ENCODE measurements around the gene PDE6G.

PDE6G gene

GRCh38 chr17:81701288-81702071 is 45.1 kb upstream of the PDE6G start:
- DNase-seq (ENCODE audit: low spot score) (peak; percentile 65), ATAC-seq (ENCODE audit: low read depth) (peak; percentile 33; the same call in 1 of the 3 replicates)
- H3K27me3 ChIP-seq (ENCODE audit: insufficient read depth, poor library complexity, severe bottlenecking) = no peaks in the 10 kb centered on the region
- no peaks in the 10 kb centered on the region for H3K9me3 ChIP-seq (ENCODE audit: severe bottlenecking)
- TF ChIP-seq CTCF (IDR thresholded peaks at IDR 0.05; ENCODE audit: poor library complexity, severe bottlenecking) = peak; percentile 5
- peak overlapping the region; percentile 88 for H3K4me3 ChIP-seq (ENCODE audit: severe bottlenecking)
- peaks cover 7% of the 10 kb centered on the region for H3K4me1 ChIP-seq (ENCODE audit: insufficient read depth, poor library complexity, severe bottlenecking)
- H3K27ac ChIP-seq (ENCODE audit: poor library complexity, severe bottlenecking) = peak overlapping the region; percentile 84
- peaks cover 73% of the 10 kb centered on the region for H3K36me3 ChIP-seq (ENCODE audit: low read depth)

- Histone ChIP-seq H3K4me3 (ENCODE audit: severe bottlenecking) (no peak overlapping the region), H3K4me1 (ENCODE audit: insufficient read depth, poor library complexity, severe bottlenecking) (peaks cover 7% of the 10 kb centered on the region), H3K27me3 (ENCODE audit: insufficient read depth, poor library complexity, severe bottlenecking) (no peaks in the 10 kb centered on the region), H3K9me3 (ENCODE audit: severe bottlenecking) (no peaks in the 10 kb centered on the region), H3K36me3 (ENCODE audit: low read depth) (peaks cover 72% of the 10 kb centered on the region), H3K27ac (ENCODE audit: poor library complexity, severe bottlenecking) (peak overlapping the region; percentile 84)
- no peak for ATAC-seq (ENCODE audit: low read depth)
- no peak for TF ChIP-seq CTCF (IDR thresholded peaks at IDR 0.05; ENCODE audit: poor library complexity, severe bottlenecking)
- peak; percentile 58 for DNase-seq (ENCODE audit: low spot score)
Observed at GRCh38 chr17:81700353-81701287, 44.3 kb upstream of the PDE6G start.

GRCh38 chr17:81697261-81698044 is 41.1 kb upstream of the PDE6G start:
- Histone ChIP-seq H3K27ac (ENCODE audit: poor library complexity, severe bottlenecking) (no peak overlapping the region), H3K4me1 (ENCODE audit: insufficient read depth, poor library complexity, severe bottlenecking) (peaks cover 7% of the 10 kb centered on the region), H3K9me3 (ENCODE audit: severe bottlenecking) (no peaks in the 10 kb centered on the region), H3K27me3 (ENCODE audit: insufficient read depth, poor library complexity, severe bottlenecking) (no peaks in the 10 kb centered on the region), H3K36me3 (ENCODE audit: low read depth) (peaks cover 90% of the 10 kb centered on the region), H3K4me3 (ENCODE audit: severe bottlenecking) (no peak overlapping the region)
- no peak for TF ChIP-seq CTCF (IDR thresholded peaks at IDR 0.05; ENCODE audit: poor library complexity, severe bottlenecking)
- no peak for ATAC-seq (ENCODE audit: low read depth)
- no peak for DNase-seq (ENCODE audit: low spot score)

- H3K4me3 ChIP-seq (ENCODE audit: severe bottlenecking) = no peak overlapping the region
- no peak for DNase-seq (ENCODE audit: low spot score)
- TF ChIP-seq CTCF (IDR thresholded peaks at IDR 0.05; ENCODE audit: poor library complexity, severe bottlenecking) = no peak
- H3K27me3 ChIP-seq (ENCODE audit: insufficient read depth, poor library complexity, severe bottlenecking) = no peaks in the 10 kb centered on the region
- ATAC-seq (ENCODE audit: low read depth) = no peak
- no peaks in the 10 kb centered on the region for H3K9me3 ChIP-seq (ENCODE audit: severe bottlenecking)
- no peaks in the 10 kb centered on the region for H3K4me1 ChIP-seq (ENCODE audit: insufficient read depth, poor library complexity, severe bottlenecking)
- H3K36me3 ChIP-seq (ENCODE audit: low read depth) = peaks cover 91% of the 10 kb centered on the region
- no peak overlapping the region for H3K27ac ChIP-seq (ENCODE audit: poor library complexity, severe bottlenecking)
Observed at GRCh38 chr17:81696218-81696941, 40.0 kb upstream of the PDE6G start.
